B cell (primary cell): ENCODE data around the gene VPS35. TPM values are rescaled to one million over a fixed set of nuclear protein-coding genes. Genes with fewer than 3 reads are reported as not detected.

Experiments
- ATAC-seq: fragments of 200-7000 bp; cut with Tn5 transposase; one replicate; pipeline ENCODE4 v1.10.0; 2021; ENCODE audit warnings: low read depth, mild to moderate bottlenecking, moderate number of reproducible peaks, moderate library complexity
- CTCF ChIA-PET: fragments of 350-600 bp; sonication (Branson Sonifier 250); formaldehyde crosslinking; loops from one replicate; lab custom pipeline; 2021; ENCODE audit warnings: antibody characterized with exemption, inconsistent platforms; lab: Charles Lee
- POLR2A ChIA-PET: fragments of 350-600 bp; sonication (Branson Sonifier 250); formaldehyde crosslinking; loops from one replicate; lab custom pipeline; 2021; ENCODE audit warnings: antibody characterized with exemption; lab: Charles Lee
- DNase-seq: peaks from one replicate; pipeline ENCODE4 v3.0.0; 2013
- H2AFZ ChIP-seq: 2 replicates; pipeline ENCODE4 v1.6.1; 2012; ENCODE audit warnings: mild to moderate bottlenecking, low read depth, low read length; ENCODE audit not compliant: insufficient read depth, poor library complexity, severe bottlenecking
- H3K27ac ChIP-seq, 2 donors: 1 replicate in 1 of 2; 2 replicates in 1 of 2; pipeline ENCODE4 v1.5.1; 2012 to 2013; ENCODE audit warnings: low read length in 2 of 2, mild to moderate bottlenecking in 2 of 2, moderate library complexity in 1 of 2
- H3K27me3 ChIP-seq, 4 experiments: fragments of 200-600 bp in 1 of 4; sonication (generic) in 1 of 4; replicated peaks in 1 of 4; 1 replicate in 2 of 4; 2 replicates in 2 of 4; pipeline versions ENCODE4 v1.6.1 to v1.7.0; 2013 to 2016; ENCODE audit warnings: low read length in 3 of 4, mild to moderate bottlenecking in 2 of 4, mixed read lengths in 1 of 4, moderate library complexity in 1 of 4; ENCODE audit not compliant: insufficient read depth in 4 of 4, control insufficient read depth in 3 of 4; ENCODE audit errors: control extremely low read depth in 1 of 4
- H3K36me3 ChIP-seq, 2 experiments: replicated peaks in 1 of 2; 1 replicate in 1 of 2; 2 replicates in 1 of 2; pipeline versions ENCODE4 v1.6.1 to v1.7.1; 2013; ENCODE audit warnings: low read length in 1 of 2; ENCODE audit not compliant: insufficient read depth in 2 of 2, control insufficient read depth in 1 of 2; ENCODE audit errors: control extremely low read depth in 1 of 2, extremely low read depth in 1 of 2
- H3K4me1 ChIP-seq, 2 donors: fragments of 200-600 bp in 1 of 2; sonication (generic) in 1 of 2; 1 replicate in 1 of 2; 2 replicates in 1 of 2; pipeline versions ENCODE4 v1.5.1 to v1.6.1; 2013 to 2017; ENCODE audit warnings: low read length in 2 of 2; ENCODE audit not compliant: control insufficient read depth in 2 of 2, insufficient read depth in 2 of 2
- H3K4me2 ChIP-seq: replicated peaks from 2 replicates; pipeline ENCODE3; 2012; ENCODE audit warnings: mild to moderate bottlenecking, low read depth, low read length; ENCODE audit not compliant: poor library complexity, severe bottlenecking
- H3K4me3 ChIP-seq, 5 experiments: fragments of 200-600 bp in 1 of 5; sonication (generic) in 1 of 5; 1 replicate in 3 of 5; 2 replicates in 2 of 5; pipeline versions ENCODE4 v1.5.1 to v1.7.0; 2011 to 2016; ENCODE audit warnings: low read length in 4 of 5, mild to moderate bottlenecking in 4 of 5, low read depth in 2 of 5, control low read depth in 1 of 5, moderate library complexity in 1 of 5; ENCODE audit not compliant: insufficient read depth in 1 of 5; ENCODE audit errors: control extremely low read depth in 1 of 5, extremely low read depth in 1 of 5
- H3K79me2 ChIP-seq: fragments of 200-600 bp; sonication (generic); one replicate; pipeline ENCODE4 v1.6.0; 2016; ENCODE audit warnings: low read length; ENCODE audit not compliant: control insufficient read depth, insufficient read depth
- H3K9ac ChIP-seq: fragments of 200-600 bp; sonication (generic); 2 replicates; pipeline ENCODE4 v1.6.1; 2017; ENCODE audit warnings: mild to moderate bottlenecking, low read length, moderate library complexity
- H3K9me3 ChIP-seq, 3 donors: one replicate each; pipeline versions ENCODE4 v1.6.1 to v1.7.1; 2013; ENCODE audit warnings: low read length in 2 of 3; ENCODE audit not compliant: control insufficient read depth in 2 of 3, insufficient read depth in 1 of 3; ENCODE audit errors: control extremely low read depth in 1 of 3
- H4K20me1 ChIP-seq: 2 replicates; pipeline ENCODE4 v1.6.0; 2012; ENCODE audit warnings: mild to moderate bottlenecking, low read length; ENCODE audit not compliant: insufficient read depth, control insufficient read depth, poor library complexity, severe bottlenecking
- H3K27ac Mint-ChIP-seq: one replicate; pipeline ENCODE4 v1.8.0; 2021; ENCODE audit warnings: mixed read lengths
- H3K27me3 Mint-ChIP-seq: one replicate; pipeline ENCODE4 v1.8.0; 2021; ENCODE audit warnings: mixed read lengths
- H3K4me1 Mint-ChIP-seq: one replicate; pipeline ENCODE4 v1.8.0; 2021; ENCODE audit warnings: mixed read lengths
- H3K4me3 Mint-ChIP-seq: one replicate; pipeline ENCODE4 v1.8.0; 2021; ENCODE audit warnings: mixed read lengths
- H3K9me3 Mint-ChIP-seq: one replicate; pipeline ENCODE4 v1.8.0; 2022; ENCODE audit warnings: mixed read lengths; ENCODE audit not compliant: insufficient read depth
- EZH2 ChIP-seq: IDR thresholded peaks from 2 replicates; pipeline ENCODE4 v1.6.1; 2012; ENCODE audit warnings: borderline replicate concordance, low read depth, mild to moderate bottlenecking, moderate library complexity, low read length; ENCODE audit not compliant: insufficient read depth, poor library complexity, severe bottlenecking
- whole genome bisulfite sequencing: methylation state at CpG from one replicate; pipeline ENCODE4 v1.1.5; 2013; ENCODE audit warnings: missing lambda C conversion rate; ENCODE audit not compliant: insufficient coverage; 5-methylcytosine and 5-hydroxymethylcytosine counted together
- intact Hi-C: fragments of 100-400 bp; cut with micrococcal nuclease; formaldehyde crosslinking; loops from one replicate; pipeline ENCODE4 v1.10.0; 2022
- polyA plus RNA-seq: library from polyadenylated mRNA; depleted of rRNA; stranded (reverse); fragments of >200 nt; gene quantifications from 2 replicates; pipeline ENCODE4 v1.2.3, GENCODE V29; 2012
- total RNA-seq, 2 donors: library from RNA; stranded (reverse); fragments of 120-200 nt in 1 of 2; gene quantifications; 1 replicate in 1 of 2; 2 replicates in 1 of 2; pipeline versions ENCODE4 v1.2.3 to v1.2.4, GENCODE V29; 2013 to 2022
- TF ChIP-seq, protein P1 (sequence below): fragments of 200-600 bp; IDR thresholded peaks from one replicate; pipeline ENCODE4 v1.8.0; 2022; ENCODE audit warnings: antibody characterized with exemption, mild to moderate bottlenecking

Gene VPS35
- total and polyA plus RNA-seq, 2 donors (not counting 1 experiment from before 2014, with no cell fraction given): 9.5 to 120 TPM

DNA sequence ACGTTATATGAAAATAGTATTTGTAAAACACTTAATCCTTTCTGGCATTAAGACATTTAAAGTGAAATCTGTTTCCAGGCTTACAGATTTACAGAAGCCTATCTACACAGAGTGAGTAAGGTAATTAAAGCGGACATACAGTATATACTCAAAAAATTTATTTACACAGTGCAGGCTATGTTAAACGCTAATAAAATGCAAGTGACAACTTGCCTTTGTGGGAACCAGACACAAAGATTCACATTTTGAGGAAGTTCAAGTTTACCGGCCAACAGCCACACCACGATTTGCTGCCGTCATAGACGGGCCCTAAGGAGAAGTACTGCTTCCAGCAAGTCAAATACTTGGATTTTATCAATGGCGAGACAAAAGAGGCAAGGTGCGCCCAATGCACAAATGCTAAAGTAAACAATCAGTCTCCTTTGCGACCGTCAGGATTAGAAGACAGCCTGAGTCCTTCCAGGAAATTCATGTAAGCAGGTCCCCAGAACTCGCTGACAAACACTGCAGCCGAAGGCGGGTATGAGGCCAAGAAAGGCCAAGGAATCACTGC is 801 bp downstream of the VPS35 start:
- intact Hi-C loops: loop anchor here (2.0 to 5.0 kb wide), 4 partner anchors 15 to 1554 kb away; partner anchors contain the start of genes LONP2 and SHCBP1
- WGBS: under 1% methylated on average over 12 of the region's 14 CpGs
- POLR2A ChIA-PET: no interaction called here

GRCh38 chr16:46687486-46687885 is 1.5 kb downstream of the VPS35 start:
- Histone ChIP-seq H3K27ac (peak overlapping the region in 1 of 2 donors; percentile 95), H3K9ac (peak overlapping the region; percentile 97), H3K4me3 (peak overlapping the region in 2 of 5 experiments; percentile 98), H3K4me2 (peak overlapping the region; percentile 95), H3K27me3 (no peaks in the 10 kb centered on the region), H3K79me2 (peaks cover 59% of the 10 kb centered on the region), H3K9me3 (no peaks in the 10 kb centered on the region), H3K4me1 (peaks cover 37 to 42% of the 10 kb centered on the region in 2 donors), H3K36me3 (peaks cover 2 to 5% of the 10 kb centered on the region in 2 experiments), H4K20me1 (peaks cover 29% of the 10 kb centered on the region), H2AFZ (no peak overlapping the region)
- 95% methylated on average over 6 of the region's 9 CpGs for WGBS
- H3K4me3 Mint-ChIP-seq: no peak overlapping the region
- TF ChIP-seq, protein P1, sequence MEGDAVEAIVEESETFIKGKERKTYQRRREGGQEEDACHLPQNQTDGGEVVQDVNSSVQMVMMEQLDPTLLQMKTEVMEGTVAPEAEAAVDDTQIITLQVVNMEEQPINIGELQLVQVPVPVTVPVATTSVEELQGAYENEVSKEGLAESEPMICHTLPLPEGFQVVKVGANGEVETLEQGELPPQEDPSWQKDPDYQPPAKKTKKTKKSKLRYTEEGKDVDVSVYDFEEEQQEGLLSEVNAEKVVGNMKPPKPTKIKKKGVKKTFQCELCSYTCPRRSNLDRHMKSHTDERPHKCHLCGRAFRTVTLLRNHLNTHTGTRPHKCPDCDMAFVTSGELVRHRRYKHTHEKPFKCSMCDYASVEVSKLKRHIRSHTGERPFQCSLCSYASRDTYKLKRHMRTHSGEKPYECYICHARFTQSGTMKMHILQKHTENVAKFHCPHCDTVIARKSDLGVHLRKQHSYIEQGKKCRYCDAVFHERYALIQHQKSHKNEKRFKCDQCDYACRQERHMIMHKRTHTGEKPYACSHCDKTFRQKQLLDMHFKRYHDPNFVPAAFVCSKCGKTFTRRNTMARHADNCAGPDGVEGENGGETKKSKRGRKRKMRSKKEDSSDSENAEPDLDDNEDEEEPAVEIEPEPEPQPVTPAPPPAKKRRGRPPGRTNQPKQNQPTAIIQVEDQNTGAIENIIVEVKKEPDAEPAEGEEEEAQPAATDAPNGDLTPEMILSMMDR: no peak
- no peak for TF ChIP-seq EZH2
- H3K27ac Mint-ChIP-seq: peak overlapping the region; percentile 8
- ATAC-seq: no peak
- H3K4me1 Mint-ChIP-seq: peaks cover 42% of the 10 kb centered on the region
- ChIA-PET POLR2A (no interaction called here), CTCF (interaction anchor here (0.9 to 1.5 kb wide), 3 partner anchors 12 to 114 kb away, joined by 3 to 13 read pairs (median 5); no protein-coding TSS in a partner anchor)
- H3K27me3 Mint-ChIP-seq: no peaks in the 10 kb centered on the region
- intact Hi-C loops: loop anchor here (5.0 kb wide), 2 partner anchors 230 to 1555 kb away; partner anchors contain the start of gene LONP2
- no peaks in the 10 kb centered on the region for H3K9me3 Mint-ChIP-seq
- DNase-seq: peak; percentile 9

More for the DNA sequence above, 801 bp downstream of the VPS35 start:
- Histone ChIP-seq H3K27ac (peak overlapping the region; percentile 94 to 95), H3K4me3 (peak overlapping the region; percentile 97 to 98 (median 98)), H3K4me2 (peak overlapping the region; percentile 95), H3K9ac (peak overlapping the region; percentile 97), H2AFZ (peak overlapping the region; percentile 92), H3K4me1 (peaks cover 44 to 49% of the 10 kb centered on the region in 2 donors), H3K27me3 (no peaks in the 10 kb centered on the region), H4K20me1 (peaks cover 29% of the 10 kb centered on the region), H3K9me3 (no peaks in the 10 kb centered on the region), H3K36me3 (peaks cover 0 to 3% of the 10 kb centered on the region in 2 experiments), H3K79me2 (peaks cover 59% of the 10 kb centered on the region)
- CTCF ChIA-PET: no interaction called here
- H3K4me1 Mint-ChIP-seq: peaks cover 45% of the 10 kb centered on the region
- H3K4me3 Mint-ChIP-seq: no peak overlapping the region
- DNase-seq (peak; percentile 84), ATAC-seq (no peak)
- TF ChIP-seq, protein P1: no peak
- TF ChIP-seq EZH2: no peak
- H3K27me3 Mint-ChIP-seq: no peaks in the 10 kb centered on the region
- H3K9me3 Mint-ChIP-seq: no peaks in the 10 kb centered on the region
- H3K27ac Mint-ChIP-seq: no peak overlapping the region
